Upper lobe of left lung (tissue), 4 donors: ENCODE results near the gene KIF21A.

Experiments used
- POLR2A ChIP-seq, 4 donors: fragments of 450-650 bp; IDR thresholded peaks; one replicate each; pipeline ENCODE4 v1.5.1; 2016 to 2017; ENCODE audit warnings: antibody characterized with exemption in 4 of 4, mild to moderate bottlenecking in 2 of 4
- TF ChIP-seq, protein P1 (sequence below), 6 experiments: fragments of 450-650 bp in 4 of 6; fragments of 200-600 bp in 2 of 6; sonication (generic) in 2 of 6; IDR thresholded peaks; one replicate each; pipeline ENCODE4 v1.5.1; 2016 to 2019; ENCODE audit warnings: antibody characterized with exemption in 6 of 6

DNA sequence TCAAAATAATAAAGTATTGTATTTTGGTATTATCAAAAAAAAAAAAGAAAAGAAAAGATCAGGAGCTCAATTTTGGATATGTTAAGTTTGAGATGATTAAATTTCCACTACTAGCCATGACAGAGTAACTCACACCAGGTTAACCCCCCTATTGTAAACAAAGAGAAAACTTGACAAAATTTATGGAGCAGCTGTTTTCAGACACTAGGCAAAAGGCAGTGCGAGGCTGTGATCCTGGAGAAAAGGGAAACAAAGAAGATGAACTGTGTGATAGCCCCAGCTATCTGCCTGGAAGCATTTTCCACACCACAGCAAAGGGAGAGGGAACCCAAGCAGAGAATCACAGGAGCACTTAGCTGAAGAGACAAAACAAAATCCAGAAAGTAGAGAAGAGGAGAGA is 145.0 kb downstream of the KIF21A start:
- TF ChIP-seq, protein P1, sequence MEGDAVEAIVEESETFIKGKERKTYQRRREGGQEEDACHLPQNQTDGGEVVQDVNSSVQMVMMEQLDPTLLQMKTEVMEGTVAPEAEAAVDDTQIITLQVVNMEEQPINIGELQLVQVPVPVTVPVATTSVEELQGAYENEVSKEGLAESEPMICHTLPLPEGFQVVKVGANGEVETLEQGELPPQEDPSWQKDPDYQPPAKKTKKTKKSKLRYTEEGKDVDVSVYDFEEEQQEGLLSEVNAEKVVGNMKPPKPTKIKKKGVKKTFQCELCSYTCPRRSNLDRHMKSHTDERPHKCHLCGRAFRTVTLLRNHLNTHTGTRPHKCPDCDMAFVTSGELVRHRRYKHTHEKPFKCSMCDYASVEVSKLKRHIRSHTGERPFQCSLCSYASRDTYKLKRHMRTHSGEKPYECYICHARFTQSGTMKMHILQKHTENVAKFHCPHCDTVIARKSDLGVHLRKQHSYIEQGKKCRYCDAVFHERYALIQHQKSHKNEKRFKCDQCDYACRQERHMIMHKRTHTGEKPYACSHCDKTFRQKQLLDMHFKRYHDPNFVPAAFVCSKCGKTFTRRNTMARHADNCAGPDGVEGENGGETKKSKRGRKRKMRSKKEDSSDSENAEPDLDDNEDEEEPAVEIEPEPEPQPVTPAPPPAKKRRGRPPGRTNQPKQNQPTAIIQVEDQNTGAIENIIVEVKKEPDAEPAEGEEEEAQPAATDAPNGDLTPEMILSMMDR (IDR thresholded peaks at IDR 0.05) = no peak
- no peak for TF ChIP-seq POLR2A (IDR thresholded peaks at IDR 0.05)
